MCF 10A (cell line): ENCODE data around the gene IL32. TPM values are rescaled to one million over a fixed set of nuclear protein-coding genes. Genes with fewer than 3 reads are reported as not detected.

ENCODE experiments used
- BruUV-seq: library from RNA; stranded (reverse); fragments of 400-500 nt; replicated peaks from 2 replicates; lab custom pipeline; 2021; lab: Mats Ljungman, UMichigan
- CTCF ChIA-PET: fragments of 300-600 bp; sonication (Branson Sonifier 250); formaldehyde crosslinking; extraction: SDS; loops from one replicate; lab custom pipeline; 2021; ENCODE audit warnings: antibody characterized with exemption, inconsistent platforms; lab: Yijun Ruan, JAX
- POLR2A ChIA-PET: fragments of 300-600, 350-650 bp; sonication (Branson Sonifier 250); formaldehyde crosslinking; extraction: SDS; loops from one replicate; lab custom pipeline; 2020; ENCODE audit warnings: antibody characterized with exemption, inconsistent platforms; lab: Yijun Ruan, JAX
- DNase-seq: peaks from one replicate; pipeline ENCODE4 v3.0.0-alpha.2; 2018; ENCODE audit not compliant: unreplicated experiment
- H3K27ac Mint-ChIP-seq: one replicate; pipeline ENCODE4 v1.8.0; 2022; ENCODE audit warnings: mild to moderate bottlenecking, low read depth, mixed read lengths; ENCODE audit not compliant: unreplicated experiment
- H3K27me3 Mint-ChIP-seq: one replicate; pipeline ENCODE4 v1.8.0; 2022; ENCODE audit warnings: mixed read lengths; ENCODE audit not compliant: insufficient read depth, unreplicated experiment
- H3K36me3 Mint-ChIP-seq: one replicate; pipeline ENCODE4 v1.8.0; 2022; ENCODE audit warnings: mild to moderate bottlenecking, moderate library complexity, mixed read lengths; ENCODE audit not compliant: insufficient read depth, unreplicated experiment
- H3K4me1 Mint-ChIP-seq: one replicate; pipeline ENCODE4 v1.8.0; 2022; ENCODE audit warnings: mixed read lengths; ENCODE audit not compliant: insufficient read depth, unreplicated experiment
- H3K4me3 Mint-ChIP-seq: one replicate; pipeline ENCODE4 v1.8.0; 2022; ENCODE audit warnings: mild to moderate bottlenecking, moderate library complexity, mixed read lengths; ENCODE audit not compliant: unreplicated experiment
- H3K9me3 Mint-ChIP-seq: one replicate; pipeline ENCODE4 v1.8.0; 2022; ENCODE audit warnings: mixed read lengths; ENCODE audit not compliant: unreplicated experiment
- intact Hi-C: fragments of 100-400 bp; cut with micrococcal nuclease; formaldehyde crosslinking; loops from 2 replicates; pipeline ENCODE4 v1.14.1; 2022
- total RNA-seq: library from RNA; stranded (reverse); gene quantifications from 2 replicates; pipeline ENCODE4 v1.2.3, GENCODE V29; 2022
- TF ChIP-seq, protein P1 (sequence below): fragments of 200-600 bp; IDR thresholded peaks from one replicate; pipeline ENCODE4 v1.8.0; 2022; ENCODE audit warnings: antibody characterized with exemption, mild to moderate bottlenecking; ENCODE audit not compliant: unreplicated experiment

IL32 gene
- total RNA-seq, 1 experiment from 2014 or later: 29.8 TPM

DNA sequence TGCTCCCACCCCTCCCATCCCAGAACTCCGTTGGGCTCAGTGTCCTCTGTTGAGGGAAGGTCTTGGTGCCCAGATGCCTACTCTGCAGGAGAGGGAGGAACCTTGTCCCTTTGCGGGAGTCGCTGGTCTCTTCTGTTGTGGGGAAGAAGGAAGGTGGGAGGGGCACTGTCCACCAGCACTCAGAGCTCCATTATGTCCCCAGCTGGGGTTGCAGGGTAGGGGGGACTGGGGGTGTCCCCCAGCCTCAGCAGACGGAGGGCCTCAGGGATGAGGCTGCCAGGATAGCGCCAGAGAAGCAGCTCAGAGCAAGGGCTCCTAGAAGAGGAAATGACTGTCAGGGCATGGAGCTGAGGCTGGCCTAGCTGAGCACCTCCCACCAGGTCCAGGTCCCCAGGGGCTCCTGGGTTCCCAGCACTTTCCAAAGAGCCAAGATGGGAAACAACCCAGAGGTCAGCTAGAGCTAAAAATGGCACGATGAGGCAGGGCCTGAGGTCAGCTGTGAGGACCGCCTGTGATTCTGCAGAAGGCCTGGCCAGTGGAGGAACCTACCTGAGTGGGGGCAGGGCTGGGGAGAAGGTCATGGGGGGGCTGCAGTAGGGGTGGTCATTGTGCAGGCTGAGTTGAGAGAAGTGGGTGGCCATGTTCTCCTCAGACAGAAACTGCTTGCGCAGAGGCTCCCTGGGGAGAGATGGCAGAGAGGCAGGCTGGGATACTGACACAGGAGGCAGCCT lies 42.6 kb upstream of the IL32 start:
- H3K4me3 Mint-ChIP-seq: peak overlapping the region; percentile 82
- no peaks in the 10 kb centered on the region for H3K9me3 Mint-ChIP-seq
- CTCF ChIA-PET: interaction anchor here (0.6 to 5.1 kb wide), 9 partner anchors 9 to 107 kb away, joined by 3 to 28 read pairs (median 4); no protein-coding TSS in a partner anchor
- TF ChIP-seq, protein P1, sequence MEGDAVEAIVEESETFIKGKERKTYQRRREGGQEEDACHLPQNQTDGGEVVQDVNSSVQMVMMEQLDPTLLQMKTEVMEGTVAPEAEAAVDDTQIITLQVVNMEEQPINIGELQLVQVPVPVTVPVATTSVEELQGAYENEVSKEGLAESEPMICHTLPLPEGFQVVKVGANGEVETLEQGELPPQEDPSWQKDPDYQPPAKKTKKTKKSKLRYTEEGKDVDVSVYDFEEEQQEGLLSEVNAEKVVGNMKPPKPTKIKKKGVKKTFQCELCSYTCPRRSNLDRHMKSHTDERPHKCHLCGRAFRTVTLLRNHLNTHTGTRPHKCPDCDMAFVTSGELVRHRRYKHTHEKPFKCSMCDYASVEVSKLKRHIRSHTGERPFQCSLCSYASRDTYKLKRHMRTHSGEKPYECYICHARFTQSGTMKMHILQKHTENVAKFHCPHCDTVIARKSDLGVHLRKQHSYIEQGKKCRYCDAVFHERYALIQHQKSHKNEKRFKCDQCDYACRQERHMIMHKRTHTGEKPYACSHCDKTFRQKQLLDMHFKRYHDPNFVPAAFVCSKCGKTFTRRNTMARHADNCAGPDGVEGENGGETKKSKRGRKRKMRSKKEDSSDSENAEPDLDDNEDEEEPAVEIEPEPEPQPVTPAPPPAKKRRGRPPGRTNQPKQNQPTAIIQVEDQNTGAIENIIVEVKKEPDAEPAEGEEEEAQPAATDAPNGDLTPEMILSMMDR: no peak
- peaks cover 23% of the 10 kb centered on the region for H3K4me1 Mint-ChIP-seq
- peak; percentile 53 for DNase-seq
- intact Hi-C loops: no loop called here
- H3K36me3 Mint-ChIP-seq: peaks cover 43% of the 10 kb centered on the region
- no peaks in the 10 kb centered on the region for H3K27me3 Mint-ChIP-seq
- POLR2A ChIA-PET: interaction anchor here (0.6 to 5.0 kb wide), 19 partner anchors 12 to 1266 kb away, joined by 3 to 41 read pairs (median 5); partner anchors contain the start of genes BICDL2, FLYWCH1, FLYWCH2 and KREMEN2
- peak overlapping the region; percentile 94 for H3K27ac Mint-ChIP-seq
- no TSS peak for BruUV-seq

DNA sequence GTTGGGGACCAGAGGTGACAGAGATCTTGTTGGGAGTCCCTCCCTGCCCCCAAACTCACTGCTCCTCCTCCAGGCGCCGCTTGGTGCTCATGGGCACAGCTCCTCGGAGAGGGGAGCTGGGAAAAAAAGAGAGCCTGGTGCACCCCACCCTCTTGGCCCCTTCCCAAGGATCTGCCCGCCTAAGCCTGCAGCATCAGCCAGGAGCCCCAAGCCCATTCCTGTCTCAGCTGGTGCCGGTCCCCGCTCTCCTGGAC lies 42.1 kb upstream of the IL32 start:
- peak overlapping the region; percentile 94 for H3K27ac Mint-ChIP-seq
- peak overlapping the region; percentile 82 for H3K4me3 Mint-ChIP-seq
- H3K27me3 Mint-ChIP-seq: no peaks in the 10 kb centered on the region
- BruUV-seq: no TSS peak
- POLR2A ChIA-PET: interaction anchor here (0.9 to 5.0 kb wide), 9 partner anchors 12 to 135 kb away, joined by 3 to 30 read pairs (median 5); partner anchors contain the start of genes FLYWCH1 and ZNF213
- TF ChIP-seq, protein P1: no peak
- intact Hi-C loops: no loop called here
- H3K4me1 Mint-ChIP-seq: peaks cover 23% of the 10 kb centered on the region
- H3K9me3 Mint-ChIP-seq: no peaks in the 10 kb centered on the region
- peaks cover 48% of the 10 kb centered on the region for H3K36me3 Mint-ChIP-seq
- peak; percentile 73 for DNase-seq
- CTCF ChIA-PET: interaction anchor here (1.1 to 3.9 kb wide), 3 partner anchors 8 to 107 kb away, joined by 4 to 18 read pairs (median 5); no protein-coding TSS in a partner anchor

DNA sequence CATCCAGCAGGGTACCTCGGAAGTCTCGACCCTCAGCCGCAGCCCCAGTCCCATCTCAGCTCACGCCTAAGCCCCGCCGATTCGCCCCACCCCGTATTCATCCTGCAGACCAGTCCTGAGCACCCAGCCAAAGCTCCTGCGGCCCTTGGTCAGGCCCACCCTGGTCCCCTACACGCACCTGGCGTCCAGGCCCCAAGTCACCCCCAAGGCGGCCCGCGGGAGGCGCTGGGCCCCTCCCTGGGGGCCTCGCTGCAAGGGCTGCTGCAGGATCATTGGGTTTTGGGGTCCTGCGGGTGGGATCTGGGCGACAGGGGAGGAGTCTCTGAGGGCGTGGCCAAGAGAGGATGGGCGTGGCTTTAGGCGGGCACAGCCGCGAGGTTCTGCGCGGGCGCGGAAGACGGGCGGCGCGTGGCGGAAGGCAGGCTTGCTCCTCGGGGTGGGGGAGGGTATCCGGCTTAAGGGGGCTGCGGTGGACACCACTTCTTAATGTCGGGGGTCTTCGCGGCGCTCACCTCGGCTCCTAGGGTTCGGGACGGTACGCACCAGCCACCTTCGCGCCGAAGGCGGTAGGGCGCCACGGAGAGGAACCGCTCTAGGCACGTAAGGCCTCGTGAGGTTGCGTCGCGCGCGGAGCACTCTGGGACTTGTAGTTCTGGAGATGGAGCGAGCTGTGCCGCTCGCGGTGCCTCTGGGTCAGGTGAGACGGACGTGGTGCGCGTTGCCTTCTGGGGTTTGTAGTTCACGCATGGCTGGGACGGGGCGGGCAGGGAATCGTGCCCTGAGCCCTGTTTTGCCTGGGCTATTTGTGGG lies 41.6 kb upstream of the IL32 start, which contains the start of the genes HCFC1R1 and THOC6:
HCFC1R1 (minus strand) TSS at position 274 of the 810 bp plus-strand sequence; CDS start at position 273, 1 bp downstream.
THOC6 (plus strand) TSS at position 367 of the 810 bp plus-strand sequence; CDS start at position 659, 292 bp downstream.
- Mint-ChIP-seq H3K27me3 (no peaks in the 10 kb centered on the region), H3K9me3 (no peaks in the 10 kb centered on the region), H3K4me1 (peaks cover 23% of the 10 kb centered on the region), H3K27ac (peak within 1 kb of the TSS; percentile 94), H3K36me3 (peaks cover 50% of the 10 kb centered on the region), H3K4me3 (peak within 1 kb of the TSS; percentile 82)
- no TSS peak for BruUV-seq
- TF ChIP-seq, protein P1: no peak
- ChIA-PET POLR2A (interaction anchor here (0.9 to 5.0 kb wide), 10 partner anchors 11 to 134 kb away, joined by 3 to 30 read pairs (median 5); partner anchors contain the start of genes FLYWCH1 and ZNF213), CTCF (interaction anchor here (0.6 to 3.9 kb wide), 4 partner anchors 8 to 142 kb away, joined by 4 to 18 read pairs (median 4); no protein-coding TSS in a partner anchor)
- intact Hi-C loops: no loop called here
- peak; percentile 98 for DNase-seq
